CD4-positive, alpha-beta memory T cell (primary cell): ENCODE results near the gene ATOSA. TPM values are rescaled to one million over a fixed set of nuclear protein-coding genes. Genes with fewer than 3 reads are reported as not detected.

Experiments used
- CTCF ChIA-PET: fragments of 350-600 bp; sonication (Branson Sonifier 250); formaldehyde crosslinking; loops from one replicate; lab custom pipeline; 2021; ENCODE audit warnings: inconsistent platforms; ENCODE audit not compliant: partially characterized antibody; lab: Charles Lee
- POLR2A ChIA-PET: fragments of 350-600 bp; sonication (Branson Sonifier 250); formaldehyde crosslinking; loops from one replicate; lab custom pipeline; 2021; ENCODE audit not compliant: partially characterized antibody; lab: Charles Lee
- DNase-seq, 5 donors: peaks; one replicate each; pipeline versions ENCODE4 v3.0.0 to v3.0.0-alpha.2; 2020 to 2022; ENCODE audit warnings: mixed read lengths in 1 of 5
- H3K27ac ChIP-seq: one replicate; pipeline ENCODE4 v1.7.0; 2013; ENCODE audit warnings: low read depth, low read length
- H3K27me3 ChIP-seq: 2 replicates; pipeline ENCODE4 v1.7.0; 2013; ENCODE audit warnings: mild to moderate bottlenecking, low read length, moderate library complexity; ENCODE audit not compliant: insufficient read depth
- H3K36me3 ChIP-seq: 2 replicates; pipeline ENCODE4 v1.7.0; 2013; ENCODE audit warnings: mild to moderate bottlenecking, low read length, moderate library complexity; ENCODE audit not compliant: insufficient read depth
- H3K4me1 ChIP-seq: 2 replicates; pipeline ENCODE4 v1.7.0; 2013; ENCODE audit warnings: mild to moderate bottlenecking, low read length, moderate library complexity; ENCODE audit not compliant: insufficient read depth
- H3K4me3 ChIP-seq, 2 donors: one replicate each; pipeline ENCODE4 v1.7.0; 2013; ENCODE audit warnings: low read length in 2 of 2, mild to moderate bottlenecking in 1 of 2
- H3K9me3 ChIP-seq, 2 donors: one replicate each; pipeline ENCODE4 v1.7.0; 2013; ENCODE audit warnings: low read length in 2 of 2, control low read depth in 1 of 2; ENCODE audit not compliant: control insufficient read depth in 1 of 2
- H3K27ac Mint-ChIP-seq, 7 donors: one replicate each; pipeline ENCODE4 v1.8.0; 2020 to 2021; ENCODE audit warnings: mixed read lengths in 7 of 7, mild to moderate bottlenecking in 6 of 7, inconsistent platforms in 3 of 7, moderate library complexity in 3 of 7
- H3K27me3 Mint-ChIP-seq, 2 donors: one replicate each; pipeline ENCODE4 v1.8.0; 2020 to 2021; ENCODE audit warnings: mixed read lengths in 2 of 2
- H3K36me3 Mint-ChIP-seq, 2 donors: one replicate each; pipeline ENCODE4 v1.8.0; 2020 to 2021; ENCODE audit warnings: mixed read lengths in 2 of 2, inconsistent platforms in 1 of 2, mild to moderate bottlenecking in 1 of 2
- H3K4me1 Mint-ChIP-seq, 4 donors: one replicate each; pipeline ENCODE4 v1.8.0; 2020 to 2021; ENCODE audit warnings: mixed read lengths in 4 of 4, mild to moderate bottlenecking in 1 of 4
- H3K4me3 Mint-ChIP-seq, 8 donors: one replicate each; pipeline ENCODE4 v1.8.0; 2020 to 2021; ENCODE audit warnings: mixed read lengths in 8 of 8, mild to moderate bottlenecking in 7 of 8, moderate library complexity in 6 of 8, inconsistent platforms in 3 of 8
- H3K9me3 Mint-ChIP-seq, 8 donors: one replicate each; pipeline ENCODE4 v1.8.0; 2020 to 2021; ENCODE audit warnings: mixed read lengths in 8 of 8, mild to moderate bottlenecking in 5 of 8, inconsistent platforms in 3 of 8, moderate library complexity in 1 of 8
- intact Hi-C: fragments of 100-400 bp; cut with micrococcal nuclease; formaldehyde crosslinking; loops from one replicate; pipeline ENCODE4 v1.15.1; 2023
- polyA plus RNA-seq, 2 donors: library from polyadenylated mRNA; unstranded; fragments of 300-500 nt; fragmentation: Illumina TruSeq; gene quantifications; one replicate each; pipeline ENCODE4 v1.2.3, GENCODE V29; 2021
- total RNA-seq, 2 experiments: library from RNA; stranded (reverse); gene quantifications; one replicate each; pipeline ENCODE4 v1.2.3, GENCODE V29; 2021

Gene ATOSA
- total and polyA plus RNA-seq, 4 experiments from 2014 or later = 12.7 to 97.1 (median 54.7) TPM

DNA sequence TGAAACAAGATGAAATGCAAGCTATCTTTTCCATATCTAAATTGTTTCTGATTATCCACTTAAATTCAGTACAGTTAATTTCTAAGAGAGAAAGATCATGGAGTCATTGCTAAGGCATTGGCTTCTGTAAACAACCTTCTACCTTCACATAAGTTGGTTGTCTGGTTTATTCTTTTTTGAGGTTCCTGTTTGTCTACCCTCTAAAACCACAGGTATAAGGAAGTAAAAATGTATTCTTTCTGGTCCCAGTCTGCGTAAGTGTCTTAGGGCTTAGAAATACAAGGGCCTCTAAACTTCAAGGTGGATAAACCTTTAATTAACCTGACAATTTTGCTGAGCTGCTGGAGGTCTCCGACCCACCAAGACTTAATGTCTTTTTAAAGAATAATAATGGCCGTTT, 3.6 kb upstream of the ATOSA start:
- intact Hi-C loops = no loop called here
- H3K4me3 Mint-ChIP-seq = peak overlapping the region in 6 of 8 donors; percentile 38 to 74 (median 48)
- H3K36me3 ChIP-seq = no peaks in the 10 kb centered on the region
- DNase-seq = peak in 4 of 5 donors; percentile 43 to 63 (median 54)
- peaks cover 30% of the 10 kb centered on the region for H3K4me1 ChIP-seq
- no peaks in the 10 kb centered on the region for H3K27me3 ChIP-seq
- no peaks in the 10 kb centered on the region for H3K9me3 ChIP-seq
- POLR2A ChIA-PET = interaction anchor here (0.8 to 4.1 kb wide), 6 partner anchors 9 to 49 kb away, joined by 3 to 22 read pairs (median 5); no protein-coding TSS in a partner anchor
- peak overlapping the region; percentile 75 to 90 (median 89) for H3K27ac Mint-ChIP-seq
- H3K4me1 Mint-ChIP-seq = peaks cover 18 to 53% (median 25%) of the 10 kb centered on the region in 4 donors
- peaks cover 0 to 13% of the 10 kb centered on the region in 2 donors for H3K36me3 Mint-ChIP-seq
- CTCF ChIA-PET = interaction anchor here (6.6 kb wide), 1 partner anchor 50 kb away, joined by 62 read pairs; no protein-coding TSS in a partner anchor
- no peaks in the 10 kb centered on the region for H3K27me3 Mint-ChIP-seq
- H3K27ac ChIP-seq = peak overlapping the region; percentile 23
- no peak overlapping the region for H3K4me3 ChIP-seq
- H3K9me3 Mint-ChIP-seq = peaks cover 0 to 4% (median 0%) of the 10 kb centered on the region in 8 donors

DNA sequence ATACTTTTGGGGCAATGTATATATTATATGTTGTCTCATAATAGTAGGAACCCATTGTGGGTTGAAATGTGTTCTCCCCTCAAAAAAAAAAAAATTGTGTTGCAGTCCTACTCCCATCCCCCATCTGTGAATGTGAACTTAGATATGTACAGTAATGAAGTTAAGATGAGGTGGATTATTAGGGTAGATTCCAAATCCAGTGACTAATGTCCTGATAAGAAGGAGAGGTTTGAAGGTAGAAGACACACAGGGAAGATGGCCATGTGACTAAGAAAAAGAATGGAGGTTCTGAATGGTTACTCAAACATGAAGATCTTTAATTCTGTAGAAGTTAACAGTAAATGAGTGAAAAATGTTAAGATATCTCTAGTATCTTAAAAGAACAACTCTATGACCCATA, 3.0 kb upstream of the ATOSA start:
- Mint-ChIP-seq H3K27ac (peak overlapping the region; percentile 75 to 90 (median 89)), H3K9me3 (peaks cover 0 to 3% (median 0%) of the 10 kb centered on the region in 8 donors), H3K4me1 (peaks cover 18 to 58% (median 28%) of the 10 kb centered on the region in 4 donors), H3K27me3 (no peaks in the 10 kb centered on the region), H3K4me3 (peak overlapping the region in 5 of 8 donors; percentile 3 to 59 (median 41)), H3K36me3 (peaks cover 1 to 19% of the 10 kb centered on the region in 2 donors)
- no peaks in the 10 kb centered on the region for H3K9me3 ChIP-seq
- no peak overlapping the region for H3K27ac ChIP-seq
- CTCF ChIA-PET = interaction anchor here (0.5 to 6.6 kb wide), 3 partner anchors 45 to 426 kb away, joined by 3 to 62 read pairs (median 5); no protein-coding TSS in a partner anchor
- no peak for DNase-seq
- H3K27me3 ChIP-seq = no peaks in the 10 kb centered on the region
- H3K36me3 ChIP-seq = no peaks in the 10 kb centered on the region
- intact Hi-C loops = no loop called here
- peaks cover 36% of the 10 kb centered on the region for H3K4me1 ChIP-seq
- H3K4me3 ChIP-seq = no peak overlapping the region
- POLR2A ChIA-PET = interaction anchor here (1.2 to 4.1 kb wide), 5 partner anchors 8 to 49 kb away, joined by 4 to 22 read pairs (median 6); no protein-coding TSS in a partner anchor

DNA sequence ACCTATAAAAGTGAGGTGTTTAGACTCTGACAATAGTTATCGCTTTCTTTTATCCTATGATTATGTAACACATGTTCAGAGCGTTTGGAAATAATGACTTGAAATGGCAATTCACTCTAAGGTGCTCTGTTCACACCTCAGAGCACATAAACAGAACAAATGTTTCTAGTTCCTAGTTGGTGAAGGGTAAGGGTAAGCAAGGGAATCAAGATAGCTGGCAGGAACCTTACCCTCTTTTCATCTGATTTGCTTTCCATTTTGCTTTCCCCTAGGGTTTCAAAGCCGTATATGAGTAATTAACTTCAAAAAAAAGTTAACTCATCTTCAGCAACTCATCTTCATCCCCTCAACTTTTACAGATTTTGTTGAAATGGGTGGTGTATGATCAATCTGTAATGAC, 2.3 kb upstream of the ATOSA start:
- intact Hi-C loops = no loop called here
- POLR2A ChIA-PET = interaction anchor here (0.9 to 4.1 kb wide), 3 partner anchors 23 to 59 kb away, joined by 3 to 22 read pairs (median 10); no protein-coding TSS in a partner anchor
- Histone ChIP-seq H3K27me3 (no peaks in the 10 kb centered on the region), H3K27ac (no peak overlapping the region), H3K4me3 (no peak overlapping the region), H3K36me3 (no peaks in the 10 kb centered on the region), H3K4me1 (peaks cover 44% of the 10 kb centered on the region), H3K9me3 (no peaks in the 10 kb centered on the region)
- Mint-ChIP-seq H3K27ac (peak overlapping the region; percentile 18 to 90 (median 75)), H3K4me3 (no peak overlapping the region), H3K36me3 (peaks cover 4 to 21% of the 10 kb centered on the region in 2 donors), H3K9me3 (peaks cover 0 to 3% (median 0%) of the 10 kb centered on the region in 8 donors), H3K4me1 (peaks cover 20 to 65% (median 30%) of the 10 kb centered on the region in 4 donors), H3K27me3 (no peaks in the 10 kb centered on the region)
- no peak for DNase-seq
- CTCF ChIA-PET = interaction anchor here (1.2 to 6.6 kb wide), 2 partner anchors 45 to 51 kb away, joined by 5 to 62 read pairs; no protein-coding TSS in a partner anchor

DNA sequence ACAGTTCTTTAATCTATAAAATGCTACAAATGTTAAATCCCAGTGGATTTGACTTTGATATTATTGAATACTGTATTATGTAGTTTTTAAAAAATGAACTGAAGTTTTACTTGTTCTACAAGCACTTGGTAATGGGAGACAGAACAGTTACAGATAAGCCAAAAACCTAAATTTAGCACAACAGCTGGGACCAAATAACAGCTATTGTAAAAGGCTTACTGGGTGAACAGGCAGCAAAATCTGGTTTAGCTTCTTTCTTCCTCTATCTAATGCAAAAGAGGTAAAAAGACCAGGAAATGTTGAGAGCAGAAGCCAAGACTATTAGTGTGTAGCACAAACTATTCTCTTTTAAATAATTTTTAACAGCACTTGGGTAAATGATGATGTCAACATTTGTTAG, 1.6 kb upstream of the ATOSA start:
- no peaks in the 10 kb centered on the region for H3K27me3 ChIP-seq
- no peaks in the 10 kb centered on the region for H3K9me3 ChIP-seq
- Mint-ChIP-seq H3K27ac (peak overlapping the region in 4 of 7 donors; percentile 59 to 99 (median 74)), H3K36me3 (peaks cover 7 to 26% of the 10 kb centered on the region in 2 donors), H3K4me3 (peak overlapping the region in 1 of 8 donors; percentile 99), H3K27me3 (no peaks in the 10 kb centered on the region), H3K4me1 (peaks cover 24 to 72% (median 34%) of the 10 kb centered on the region in 4 donors), H3K9me3 (peaks cover 0 to 3% (median 0%) of the 10 kb centered on the region in 8 donors)
- no peaks in the 10 kb centered on the region for H3K36me3 ChIP-seq
- H3K27ac ChIP-seq = no peak overlapping the region
- DNase-seq = no peak
- H3K4me3 ChIP-seq = no peak overlapping the region
- POLR2A ChIA-PET = interaction anchor here (0.9 to 4.1 kb wide), 3 partner anchors 22 to 194 kb away, joined by 3 to 22 read pairs (median 10); no protein-coding TSS in a partner anchor
- H3K4me1 ChIP-seq = peaks cover 51% of the 10 kb centered on the region
- intact Hi-C loops = no loop called here
- CTCF ChIA-PET = interaction anchor here (6.6 kb wide), 1 partner anchor 52 kb away, joined by 62 read pairs; no protein-coding TSS in a partner anchor

DNA sequence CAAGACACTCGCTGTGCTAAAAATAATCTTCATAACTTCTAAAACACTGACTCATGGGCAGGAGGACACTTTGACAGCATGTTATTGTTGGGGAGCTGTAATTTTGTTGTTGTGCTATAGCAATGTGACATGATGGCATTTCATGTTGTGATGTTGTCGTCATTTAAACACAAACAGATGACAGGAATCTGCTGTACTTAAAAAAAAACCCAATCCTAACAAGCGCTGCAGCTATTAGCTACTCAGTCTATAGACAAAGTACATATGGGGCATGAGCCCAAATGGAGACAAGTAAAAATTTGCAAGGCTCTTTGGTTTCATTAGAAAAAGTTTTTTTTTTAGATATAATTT, 828 bp upstream of the ATOSA start:
- H3K9me3 ChIP-seq = no peaks in the 10 kb centered on the region
- DNase-seq = no peak
- peak overlapping the region; percentile 61 to 99 (median 65) for H3K4me3 Mint-ChIP-seq
- H3K27me3 Mint-ChIP-seq = no peaks in the 10 kb centered on the region
- H3K9me3 Mint-ChIP-seq = peaks cover 0 to 3% (median 0%) of the 10 kb centered on the region in 8 donors
- peaks cover 58% of the 10 kb centered on the region for H3K4me1 ChIP-seq
- POLR2A ChIA-PET = interaction anchor here (1.1 to 4.4 kb wide), 9 partner anchors 8 to 500 kb away, joined by 3 to 49 read pairs (median 5); no protein-coding TSS in a partner anchor
- no peaks in the 10 kb centered on the region for H3K27me3 ChIP-seq
- peaks cover 28 to 79% (median 40%) of the 10 kb centered on the region in 4 donors for H3K4me1 Mint-ChIP-seq
- intact Hi-C loops = no loop called here
- H3K27ac ChIP-seq = no peak overlapping the region
- no peak overlapping the region for H3K4me3 ChIP-seq
- peak overlapping the region; percentile 57 to 100 (median 93) for H3K27ac Mint-ChIP-seq
- CTCF ChIA-PET = interaction anchor here (0.7 to 6.6 kb wide), 3 partner anchors 9 to 106 kb away, joined by 4 to 62 read pairs (median 4); no protein-coding TSS in a partner anchor
- peaks cover 11 to 31% of the 10 kb centered on the region in 2 donors for H3K36me3 Mint-ChIP-seq
- H3K36me3 ChIP-seq = no peaks in the 10 kb centered on the region

DNA sequence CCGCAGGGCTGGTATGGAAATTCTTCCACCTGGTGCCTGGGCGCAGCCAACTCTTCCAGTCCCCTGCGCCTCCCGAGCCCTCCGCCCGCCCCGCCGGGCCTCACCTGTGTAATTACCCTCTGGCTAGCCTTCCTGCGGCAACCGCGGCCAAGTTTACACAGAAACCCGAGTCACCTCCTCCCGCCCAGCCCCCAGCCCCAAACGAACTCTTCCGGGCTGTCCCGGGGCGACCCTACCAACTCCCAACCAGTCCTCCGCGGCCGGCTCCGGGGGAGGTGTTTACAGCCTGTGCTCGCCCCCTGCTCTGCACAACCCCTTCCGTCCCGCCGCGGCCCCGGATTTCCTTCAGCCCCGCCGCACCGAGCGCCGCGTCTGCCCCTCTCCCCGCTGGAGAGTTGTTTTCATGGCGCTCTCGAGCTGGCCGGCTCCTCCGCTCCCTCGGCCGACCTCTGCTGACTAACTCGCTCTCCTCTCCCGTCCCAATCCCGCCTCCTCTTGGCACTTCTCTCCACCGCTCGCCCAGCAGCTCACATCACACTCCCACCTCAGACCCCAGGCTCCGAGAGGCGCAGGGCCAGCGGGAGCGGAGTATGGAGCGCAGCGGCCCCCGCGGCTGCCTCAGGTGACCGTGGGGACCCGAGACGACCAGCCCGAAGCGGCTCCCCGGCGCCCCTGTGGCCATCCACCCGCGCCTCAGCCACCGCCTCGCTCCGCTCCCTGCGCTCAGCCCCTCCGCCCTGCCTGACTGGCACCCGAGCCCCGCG, 538 bp downstream of the ATOSA start:
- Histone ChIP-seq H3K4me1 (peaks cover 62% of the 10 kb centered on the region), H3K27me3 (no peaks in the 10 kb centered on the region), H3K4me3 (peak overlapping the region; percentile 55 to 82), H3K36me3 (no peaks in the 10 kb centered on the region), H3K9me3 (no peaks in the 10 kb centered on the region), H3K27ac (peak overlapping the region; percentile 97)
- Mint-ChIP-seq H3K9me3 (peaks cover 0 to 3% (median 0%) of the 10 kb centered on the region in 8 donors), H3K27ac (peak overlapping the region; percentile 93 to 100 (median 100)), H3K27me3 (no peaks in the 10 kb centered on the region), H3K4me3 (peak overlapping the region; percentile 90 to 99 (median 99)), H3K36me3 (peaks cover 12 to 34% of the 10 kb centered on the region in 2 donors), H3K4me1 (peaks cover 26 to 77% (median 38%) of the 10 kb centered on the region in 4 donors)
- intact Hi-C loops = loop anchor here (1.0 to 5.0 kb wide), 7 partner anchors 20 to 499 kb away; no protein-coding TSS in a partner anchor
- DNase-seq = peak; percentile 63 to 77 (median 67)
- ChIA-PET POLR2A (interaction anchor here (0.9 to 4.4 kb wide), 15 partner anchors 10 to 499 kb away, joined by 3 to 49 read pairs (median 4); partner anchors contain the start of gene ARPP19), CTCF (interaction anchor here (1.0 to 6.6 kb wide), 3 partner anchors 31 to 62 kb away, joined by 3 to 62 read pairs (median 3); no protein-coding TSS in a partner anchor)
